Stimulated activated CD8-positive, alpha-beta memory T cell treated with anti-CD3 and anti-CD28 coated beads, Interleukin-7, amount 100 ng/mL, for 4 hours (primary cell): Measurements from ENCODE around the gene GABRP.

ENCODE experiments used
- DNase-seq, 2 donors: peaks; one replicate each; pipeline ENCODE4 v3.0.0-alpha.2; 2020; ENCODE audit warnings: low read depth in 2 of 2

The GABRP gene

GRCh38 chr5:170861667-170861916, 78.1 kb downstream of the GABRP start:
- DNase-seq: no peak

DNA sequence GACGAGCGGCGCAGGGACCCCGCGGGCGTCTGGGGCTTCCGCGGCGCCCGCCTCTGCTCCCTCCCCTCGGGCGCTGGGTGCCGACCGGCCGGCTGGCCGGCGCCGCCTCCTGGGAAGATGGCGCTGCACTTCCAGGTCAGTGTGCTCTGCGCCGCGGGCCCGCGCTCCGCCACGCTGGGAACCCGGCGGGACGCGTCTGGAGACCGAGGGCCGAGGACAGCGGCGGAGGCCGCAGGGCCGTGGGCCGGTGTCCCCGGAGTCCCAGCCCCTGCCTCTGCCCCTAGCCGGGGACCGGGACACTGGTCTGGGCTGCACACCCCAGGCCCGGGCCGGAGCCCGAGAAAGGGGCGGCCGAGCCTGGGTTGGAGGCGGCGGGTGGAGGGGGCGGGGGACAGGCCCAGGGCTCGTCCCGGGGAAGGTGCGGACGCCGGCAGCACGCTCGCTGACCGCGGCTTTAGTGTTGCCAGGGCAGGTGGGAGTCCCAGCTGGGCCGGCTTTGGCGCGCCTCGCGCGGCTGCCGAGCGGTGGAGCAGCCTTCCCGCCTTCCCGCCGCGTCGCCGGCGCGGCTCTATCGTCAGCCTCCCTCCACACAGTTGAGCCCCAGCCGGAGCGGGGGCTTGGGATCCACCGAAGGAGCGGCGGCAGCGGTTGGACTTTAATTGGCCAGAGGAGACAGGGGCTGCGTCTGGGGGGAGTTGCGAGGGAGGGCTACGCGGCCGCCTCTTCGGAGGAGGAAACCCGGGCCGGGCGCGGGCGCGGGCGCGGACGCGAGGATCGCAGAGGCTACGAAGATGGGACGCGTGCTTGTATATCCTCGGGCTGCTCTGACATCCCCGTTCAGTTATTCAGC, 78.6 kb downstream of the GABRP start, which contains the start of gene RANBP17:
Gene RANBP17, plus strand, starts transcription at position 102 of the 850 bp plus-strand sequence.
- no peak for DNase-seq

GRCh38 chr5:170863646-170864045, 80.1 kb downstream of the GABRP start:
- DNase-seq: no peak
